GM19452 (cell line): Measurements from ENCODE around the gene BCL2L13.
A peak's percentile ranks its signal among the peaks of the same experiment; 100 is the strongest.

ENCODE experiments used
- ATAC-seq: cut with Tn5 transposase; IDR thresholded peaks from one replicate; pipeline ENCODE4 v1.9.1; 2021; ENCODE audit not compliant: unreplicated experiment

The BCL2L13 gene

GRCh38 chr22:17638432-17639246 is at the start of gene BCL2L13:
Gene BCL2L13, plus strand, starts transcription at chr22:17638757. Its CDS starts 16,955 bp downstream, at chr22:17655712.
- peak; percentile 91 for ATAC-seq

- no peak for ATAC-seq
These were observed 48.7 kb upstream of the BCL2L13 start for GRCh38 chr22:17589810-17590375.

GRCh38 chr22:17590586-17590985 is 48.0 kb upstream of the BCL2L13 start:
- ATAC-seq = no peak

GRCh38 chr22:17592201-17592600 is 46.4 kb upstream of the BCL2L13 start:
- no peak for ATAC-seq

- no peak for ATAC-seq
These were observed 42.3 kb upstream of the BCL2L13 start for GRCh38 chr22:17596226-17596625.

GRCh38 chr22:17597217-17597616 is 41.3 kb upstream of the BCL2L13 start:
- ATAC-seq = no peak

- ATAC-seq = no peak
These were observed 40.2 kb upstream of the BCL2L13 start for GRCh38 chr22:17598318-17598717.

- no peak for ATAC-seq
These were observed 37.5 kb upstream of the BCL2L13 start for GRCh38 chr22:17601031-17601430.

- ATAC-seq = no peak
These were observed 34.9 kb upstream of the BCL2L13 start for GRCh38 chr22:17603668-17604067.

GRCh38 chr22:17606496-17606895 is 32.1 kb upstream of the BCL2L13 start:
- no peak for ATAC-seq

GRCh38 chr22:17607891-17608521 is 30.6 kb upstream of the BCL2L13 start:
- ATAC-seq = no peak

- ATAC-seq = no peak
These were observed 26.5 kb upstream of the BCL2L13 start for GRCh38 chr22:17612057-17612456.

- no peak for ATAC-seq
These were observed 25.3 kb upstream of the BCL2L13 start for GRCh38 chr22:17613280-17613679.

- no peak for ATAC-seq
These were observed 10.6 kb upstream of the BCL2L13 start for GRCh38 chr22:17627961-17628405.

GRCh38 chr22:17628406-17629172 is 10.0 kb upstream of the BCL2L13 start, which contains the start of gene ATP6V1E1:
Gene ATP6V1E1, minus strand, starts transcription at chr22:17628749. Its CDS starts 114 bp downstream, at chr22:17628635.
- ATAC-seq = peak; percentile 99

GRCh38 chr22:17629173-17629489 is 9.4 kb upstream of the BCL2L13 start:
- ATAC-seq = no peak

- ATAC-seq = no peak
These were observed 8.9 kb upstream of the BCL2L13 start for GRCh38 chr22:17629641-17630040.

GRCh38 chr22:17631076-17631565 is 7.4 kb upstream of the BCL2L13 start:
- ATAC-seq = no peak

- no peak for ATAC-seq
These were observed 5.2 kb upstream of the BCL2L13 start for GRCh38 chr22:17633217-17633997.

- no peak for ATAC-seq
These were observed 4.6 kb upstream of the BCL2L13 start for GRCh38 chr22:17633998-17634323.
